Mesendoderm (in vitro differentiated cells): ENCODE measurements around the gene PIK3CB.

Experiments
- DNase-seq: peaks from one replicate; pipeline ENCODE4 v3.0.0; 2013
- H2AK5ac ChIP-seq: 2 replicates; pipeline ENCODE4 v1.6.1; 2013; ENCODE audit warnings: low read length, inconsistent platforms
- H2BK120ac ChIP-seq: 2 replicates; pipeline ENCODE4 v1.6.1; 2013; ENCODE audit warnings: low read depth, mild to moderate bottlenecking, low read length, moderate library complexity, mixed read lengths
- H2BK15ac ChIP-seq: replicated peaks from 2 replicates; pipeline ENCODE4 v1.6.1; 2013; ENCODE audit warnings: low read depth, mild to moderate bottlenecking, moderate library complexity
- H2BK5ac ChIP-seq: 2 replicates; pipeline ENCODE4 v1.6.1; 2013; ENCODE audit warnings: low read length, inconsistent platforms
- H3K18ac ChIP-seq: 2 replicates; pipeline ENCODE4 v1.6.1; 2013; ENCODE audit warnings: mild to moderate bottlenecking, low read length, mixed read lengths
- H3K23ac ChIP-seq: one replicate; pipeline ENCODE4 v1.6.1; 2013; ENCODE audit warnings: low read length
- H3K27ac ChIP-seq: 2 replicates; pipeline ENCODE4 v1.5.1; 2013; ENCODE audit warnings: low read depth, mild to moderate bottlenecking, inconsistent platforms, low read length, moderate library complexity
- H3K27me3 ChIP-seq: 2 replicates; pipeline ENCODE4 v1.6.1; 2013; ENCODE audit warnings: low read length, control low read depth, mild to moderate bottlenecking, inconsistent platforms; ENCODE audit not compliant: insufficient read depth, poor library complexity
- H3K36me3 ChIP-seq: 2 replicates; pipeline ENCODE4 v1.6.1; 2013; ENCODE audit warnings: low read length, inconsistent platforms; ENCODE audit not compliant: control insufficient read depth, insufficient read depth
- H3K4ac ChIP-seq: one replicate; pipeline ENCODE4 v1.6.1; 2013; ENCODE audit warnings: low read depth, mild to moderate bottlenecking, low read length, moderate library complexity
- H3K4me1 ChIP-seq: 2 replicates; pipeline ENCODE4 v1.6.1; 2013; ENCODE audit warnings: low read depth, low read length, inconsistent platforms; ENCODE audit not compliant: control insufficient read depth
- H3K4me2 ChIP-seq: 2 replicates; pipeline ENCODE4 v1.6.1; 2013; ENCODE audit warnings: low read length
- H3K4me3 ChIP-seq: 2 replicates; pipeline ENCODE4 v1.5.1; 2013; ENCODE audit warnings: mild to moderate bottlenecking, low read length
- H3K56ac ChIP-seq: one replicate; pipeline ENCODE4 v1.6.1; 2013; ENCODE audit warnings: low read length
- H3K79me1 ChIP-seq: 2 replicates; pipeline ENCODE4 v1.6.1; 2013; ENCODE audit warnings: low read length, inconsistent platforms
- H3K79me2 ChIP-seq: 2 replicates; pipeline ENCODE4 v1.6.1; 2013; ENCODE audit warnings: mild to moderate bottlenecking, low read length; ENCODE audit not compliant: control insufficient read depth, insufficient read depth
- H3K9ac ChIP-seq: 2 replicates; pipeline ENCODE4 v1.6.1; 2013; ENCODE audit warnings: low read length, inconsistent platforms
- H4K5ac ChIP-seq: one replicate; pipeline ENCODE4 v1.6.1; 2013; ENCODE audit warnings: low read length
- H4K8ac ChIP-seq: one replicate; pipeline ENCODE4 v1.6.1; 2013; ENCODE audit warnings: low read depth, mild to moderate bottlenecking, control low read depth, low read length, moderate library complexity
- WGBS: extraction: QIAGEN DNeasy Blood & Tissue Kit; methylation state at CpG from one replicate; pipeline ENCODE4 v1.1.7; 2013; ENCODE audit warnings: low lambda C conversion rate, missing lambda C conversion rate; ENCODE audit not compliant: insufficient coverage; ENCODE audit errors: extremely low coverage; 5-methylcytosine and 5-hydroxymethylcytosine counted together

Gene PIK3CB

DNA sequence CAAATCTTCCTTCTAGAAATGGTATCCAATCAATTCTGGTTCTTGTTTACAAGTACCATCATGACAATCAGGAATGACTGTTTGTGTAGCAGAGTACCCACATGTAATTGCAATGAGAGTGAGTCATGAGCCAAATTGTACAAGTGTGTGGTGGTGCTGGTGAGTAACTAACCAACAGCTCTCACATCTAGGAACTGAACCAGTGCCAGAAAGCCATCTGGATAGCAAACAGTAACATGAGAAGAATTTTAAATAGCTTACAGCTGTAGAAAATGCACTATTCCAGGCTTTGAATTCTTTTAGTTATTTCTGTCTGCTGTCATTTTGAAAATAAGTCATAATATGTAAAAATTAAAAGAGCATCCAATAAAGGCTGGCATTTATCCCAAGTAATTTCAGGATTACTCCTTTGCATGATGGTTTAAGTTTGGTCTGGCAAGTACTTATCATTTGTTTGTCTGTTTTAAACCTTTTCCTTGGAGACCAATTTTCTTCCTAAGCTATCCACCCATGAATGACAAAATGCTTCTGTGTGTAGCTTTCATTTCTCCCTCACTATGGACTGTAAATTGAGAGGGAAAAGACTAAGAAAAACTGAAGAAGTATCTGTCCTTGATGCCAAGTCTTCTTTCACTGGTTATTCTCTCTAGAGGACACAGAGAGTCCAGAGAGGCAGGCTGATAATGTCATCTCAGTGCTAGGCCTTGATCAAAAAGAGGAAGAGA is 60.0 kb downstream of the PIK3CB start:
- Histone ChIP-seq H2BK120ac (no peak overlapping the region), H3K79me1 (peaks cover 14% of the 10 kb centered on the region), H3K27me3 (no peaks in the 10 kb centered on the region), H4K8ac (no peak overlapping the region), H3K4me2 (no peak overlapping the region), H3K4me1 (no peaks in the 10 kb centered on the region), H3K56ac (no peak overlapping the region), H3K18ac (no peak overlapping the region), H3K36me3 (no peaks in the 10 kb centered on the region), H3K23ac (no peak overlapping the region), H2BK15ac (no peak overlapping the region), H4K5ac (no peak overlapping the region), H3K9ac (no peak overlapping the region), H3K79me2 (peaks cover 14% of the 10 kb centered on the region), H3K4me3 (no peak overlapping the region), H2AK5ac (no peak overlapping the region), H2BK5ac (no peak overlapping the region), H3K27ac (no peak overlapping the region), H3K4ac (no peak overlapping the region)
- DNase-seq, result peak; percentile 7

DNA sequence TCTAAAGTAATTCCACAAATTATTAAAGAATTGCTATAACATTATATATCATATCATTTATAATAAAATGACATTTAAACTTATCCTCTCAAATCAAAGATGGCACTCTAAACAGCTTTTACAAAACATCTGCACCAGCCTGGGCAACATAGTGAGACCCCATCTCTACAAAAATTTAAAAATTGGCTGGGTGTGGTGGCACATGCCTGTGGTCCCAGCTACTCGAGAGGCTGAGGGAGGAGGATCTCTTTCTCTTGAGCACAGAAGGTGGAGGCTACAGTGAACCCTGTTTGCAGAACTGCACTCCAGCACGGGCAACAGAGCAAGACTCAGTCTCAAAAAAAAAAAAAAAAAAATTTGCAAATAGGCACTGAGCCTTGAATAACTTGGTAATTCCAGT is 63.1 kb downstream of the PIK3CB start:
- Histone ChIP-seq H3K27me3 (no peaks in the 10 kb centered on the region), H2BK120ac (no peak overlapping the region), H3K4me1 (no peaks in the 10 kb centered on the region), H3K56ac (no peak overlapping the region), H3K4me2 (no peak overlapping the region), H3K23ac (no peak overlapping the region), H3K27ac (no peak overlapping the region), H3K4me3 (no peak overlapping the region), H3K18ac (no peak overlapping the region), H3K36me3 (no peaks in the 10 kb centered on the region), H3K4ac (no peak overlapping the region), H3K9ac (no peak overlapping the region), H4K5ac (no peak overlapping the region), H3K79me2 (peaks cover 4% of the 10 kb centered on the region), H2BK15ac (no peak overlapping the region), H4K8ac (no peak overlapping the region), H2AK5ac (no peak overlapping the region), H3K79me1 (peaks cover 12% of the 10 kb centered on the region), H2BK5ac (no peak overlapping the region)
- DNase-seq, result no peak
- WGBS, result no CpG with 5 or more reads among the region's 2 CpGs

DNA sequence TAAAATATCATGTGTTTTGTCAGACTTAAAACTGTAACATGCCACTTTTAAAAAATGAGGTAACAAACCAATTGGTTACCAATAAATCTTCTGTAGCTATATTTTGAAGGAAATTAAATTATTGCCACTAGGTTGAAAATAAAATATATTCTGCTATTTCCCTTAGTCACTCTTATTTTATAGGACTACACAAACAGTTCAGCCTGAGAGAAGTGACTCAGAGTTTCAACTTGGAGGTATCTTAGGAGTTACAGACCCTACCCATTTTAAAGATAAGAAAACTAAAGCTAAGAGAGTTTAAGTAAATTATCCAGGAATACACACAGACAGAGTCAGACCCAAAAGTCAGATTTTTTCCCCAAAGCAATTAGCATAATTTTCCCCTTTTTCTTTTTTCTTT is 65.1 kb downstream of the PIK3CB start:
- no peak overlapping the region for H3K4me2 ChIP-seq
- H3K27ac ChIP-seq, result no peak overlapping the region
- no peak overlapping the region for H3K23ac ChIP-seq
- H2BK5ac ChIP-seq, result no peak overlapping the region
- H4K5ac ChIP-seq, result no peak overlapping the region
- no peak overlapping the region for H3K4me3 ChIP-seq
- no peaks in the 10 kb centered on the region for H3K27me3 ChIP-seq
- no peaks in the 10 kb centered on the region for H3K4me1 ChIP-seq
- H3K56ac ChIP-seq, result no peak overlapping the region
- no peak overlapping the region for H3K4ac ChIP-seq
- H3K79me2 ChIP-seq, result peaks cover 2% of the 10 kb centered on the region
- no peak overlapping the region for H4K8ac ChIP-seq
- H3K18ac ChIP-seq, result no peak overlapping the region
- no peak overlapping the region for H2BK120ac ChIP-seq
- peaks cover 10% of the 10 kb centered on the region for H3K79me1 ChIP-seq
- no peak overlapping the region for H2AK5ac ChIP-seq
- no peak overlapping the region for H3K9ac ChIP-seq
- no peak overlapping the region for H2BK15ac ChIP-seq
- no peak for DNase-seq
- H3K36me3 ChIP-seq, result no peaks in the 10 kb centered on the region

GRCh38 chr3:138768946-138769345 is 65.8 kb downstream of the PIK3CB start:
- Histone ChIP-seq H3K18ac (no peak overlapping the region), H3K79me2 (no peaks in the 10 kb centered on the region), H3K9ac (no peak overlapping the region), H4K8ac (no peak overlapping the region), H3K23ac (no peak overlapping the region), H3K27ac (no peak overlapping the region), H3K56ac (no peak overlapping the region), H2BK120ac (no peak overlapping the region), H3K4ac (no peak overlapping the region), H3K4me2 (no peak overlapping the region), H3K4me1 (no peaks in the 10 kb centered on the region), H3K4me3 (no peak overlapping the region), H4K5ac (no peak overlapping the region), H2AK5ac (no peak overlapping the region), H3K79me1 (peaks cover 7% of the 10 kb centered on the region), H3K27me3 (no peaks in the 10 kb centered on the region), H2BK15ac (no peak overlapping the region), H2BK5ac (no peak overlapping the region), H3K36me3 (no peaks in the 10 kb centered on the region)
- WGBS, result no CpG with 5 or more reads among the region's 5 CpGs
- no peak for DNase-seq

DNA sequence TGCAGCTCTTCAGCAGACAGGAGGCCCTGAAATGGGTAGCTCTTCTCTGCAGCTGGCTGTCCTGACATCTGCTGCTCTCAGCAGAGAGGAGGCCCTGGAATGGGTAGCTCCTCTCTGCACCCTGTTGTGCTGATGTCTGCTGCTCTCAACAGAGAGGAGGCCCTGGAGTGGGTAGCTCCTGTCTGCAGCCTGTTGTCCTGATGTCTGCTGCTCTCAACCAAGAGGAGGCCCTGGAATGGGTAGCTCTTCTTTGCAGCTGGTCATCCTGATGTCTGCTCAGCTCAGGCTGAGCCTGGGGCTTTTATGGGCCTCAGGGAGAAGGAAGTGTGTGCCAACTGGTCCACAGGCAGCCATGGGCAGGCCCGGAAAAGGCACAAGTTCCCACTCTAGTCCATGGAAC is 66.6 kb downstream of the PIK3CB start:
- no peaks in the 10 kb centered on the region for H3K4me1 ChIP-seq
- no peak overlapping the region for H3K4me3 ChIP-seq
- no peaks in the 10 kb centered on the region for H3K36me3 ChIP-seq
- H4K8ac ChIP-seq, result no peak overlapping the region
- no peak overlapping the region for H3K56ac ChIP-seq
- H3K9ac ChIP-seq, result no peak overlapping the region
- H3K27ac ChIP-seq, result no peak overlapping the region
- H2BK120ac ChIP-seq, result no peak overlapping the region
- H3K4ac ChIP-seq, result no peak overlapping the region
- no peak overlapping the region for H4K5ac ChIP-seq
- H2BK5ac ChIP-seq, result no peak overlapping the region
- no peak overlapping the region for H2BK15ac ChIP-seq
- H2AK5ac ChIP-seq, result no peak overlapping the region
- H3K23ac ChIP-seq, result no peak overlapping the region
- peaks cover 7% of the 10 kb centered on the region for H3K79me1 ChIP-seq
- H3K18ac ChIP-seq, result no peak overlapping the region
- H3K4me2 ChIP-seq, result no peak overlapping the region
- peak; percentile 80 for DNase-seq
- no CpG with 5 or more reads among the region's 1 CpG for WGBS
- no peaks in the 10 kb centered on the region for H3K27me3 ChIP-seq
- H3K79me2 ChIP-seq, result no peaks in the 10 kb centered on the region

- Histone ChIP-seq H3K79me2 (no peaks in the 10 kb centered on the region), H2BK15ac (no peak overlapping the region), H3K79me1 (peaks cover 7% of the 10 kb centered on the region), H3K9ac (no peak overlapping the region), H3K4me1 (no peaks in the 10 kb centered on the region), H2BK5ac (no peak overlapping the region), H4K8ac (no peak overlapping the region), H4K5ac (no peak overlapping the region), H3K4ac (no peak overlapping the region), H3K18ac (no peak overlapping the region), H3K36me3 (no peaks in the 10 kb centered on the region), H3K4me3 (no peak overlapping the region), H3K4me2 (no peak overlapping the region), H3K23ac (no peak overlapping the region), H3K27me3 (no peaks in the 10 kb centered on the region), H2BK120ac (no peak overlapping the region), H2AK5ac (no peak overlapping the region), H3K27ac (no peak overlapping the region), H3K56ac (no peak overlapping the region)
- no peak for DNase-seq
- no CpG with 5 or more reads among the region's 11 CpGs for WGBS
Measured at GRCh38 chr3:138767498-138768104, 67.1 kb downstream of the PIK3CB start.
